Transverse colon (tissue), 4 donors: ENCODE measurements around the gene KCTD19.
A peak's percentile ranks its signal among the peaks of the same experiment; 100 is the strongest.

Experiments used
- CTCF ChIP-seq, 5 experiments: fragments of 200-600 bp in 3 of 5; fragments of 450-650 bp in 2 of 5; sonication (generic) in 3 of 5; IDR thresholded peaks; 1 replicate in 2 of 5; 2 replicates in 3 of 5; pipeline ENCODE4 v1.5.1; 2016 to 2017; ENCODE audit warnings: antibody characterized with exemption in 5 of 5, inconsistent platforms in 3 of 5, mild to moderate bottlenecking in 2 of 5, moderate library complexity in 1 of 5
- EP300 ChIP-seq: sonication (generic); formaldehyde crosslinking; IDR thresholded peaks from one replicate; pipeline ENCODE4 v1.6.1; 2017; ENCODE audit warnings: antibody characterized with exemption, low read depth
- POLR2A ChIP-seq: fragments of 450-650 bp; IDR thresholded peaks from one replicate; pipeline ENCODE4 v1.6.1; 2016; ENCODE audit warnings: antibody characterized with exemption, mild to moderate bottlenecking, moderate library complexity
- POLR2AphosphoS5 ChIP-seq, 3 donors: sonication (generic); formaldehyde crosslinking; IDR thresholded peaks; one replicate each; pipeline ENCODE4 v1.6.1; 2016; ENCODE audit warnings: antibody characterized with exemption in 3 of 3

GRCh38 chr16:67279296-67280089 lies 47.0 kb downstream of the KCTD19 start, which contains the start of gene PLEKHG4:
- TF ChIP-seq POLR2AphosphoS5 (IDR thresholded peaks at IDR 0.05): peak in 2 of 3 donors; percentile 14 to 23
- peak in 4 of 5 experiments; percentile 59 to 84 (median 62) for TF ChIP-seq CTCF (IDR thresholded peaks at IDR 0.05)
- no peak for TF ChIP-seq POLR2A
- TF ChIP-seq EP300: no peak
